HepG2 (cell line): ENCODE data around the gene SLC22A23. TPM values are rescaled to one million over a fixed set of nuclear protein-coding genes. Genes with fewer than 3 reads are reported as not detected.
A peak's percentile ranks its signal among the peaks of the same experiment; 100 is the strongest.

Source experiments
- DPF2 ChIP-seq: sonication (generic); formaldehyde crosslinking; IDR thresholded peaks from 2 replicates; pipeline ENCODE4 v1.4.0; 2020; ENCODE audit warnings: mild to moderate bottlenecking, low read depth, missing genetic modification reagents, borderline replicate concordance
- GATA4 ChIP-seq: sonication (generic); IDR thresholded peaks from 2 replicates; pipeline ENCODE4 v1.6.1; 2016; ENCODE audit warnings: antibody characterized with exemption, low read depth, borderline replicate concordance
- KLF6 ChIP-seq: IDR thresholded peaks from 2 replicates; pipeline ENCODE4 v1.8.0; 2016; ENCODE audit warnings: missing biosample characterization, missing genetic modification reagents
- NCOA2 ChIP-seq: sonication (generic); formaldehyde crosslinking; IDR thresholded peaks from 2 replicates; pipeline ENCODE4 v1.8.0; 2022; ENCODE audit warnings: inconsistent platforms
- NR2F6 ChIP-seq, 2 experiments: IDR thresholded peaks; 2 replicates each; pipeline ENCODE4 v1.6.1; 2016; ENCODE audit warnings: antibody characterized with exemption in 1 of 2, mild to moderate bottlenecking in 1 of 2
- POGZ ChIP-seq: sonication (generic); formaldehyde crosslinking; IDR thresholded peaks from 2 replicates; pipeline ENCODE4 v1.4.0; 2020; ENCODE audit warnings: mild to moderate bottlenecking, missing genetic modification reagents
- SRSF1 ChIP-seq: fragments of 200-400 bp; formaldehyde crosslinking; optimal IDR thresholded peaks from 2 replicates; pipeline ENCODE3; 2017; ENCODE audit warnings: mild to moderate bottlenecking, low read depth, low read length, moderate library complexity
- TCF7L2 ChIP-seq: IDR thresholded peaks from 2 replicates; pipeline ENCODE4 v1.6.1; 2011; ENCODE audit warnings: mild to moderate bottlenecking, low read depth, low read length, moderate library complexity
- TEAD3 ChIP-seq: optimal IDR thresholded peaks from 2 replicates; pipeline ENCODE3; 2016; ENCODE audit warnings: borderline replicate concordance
- ZMYM4 ChIP-seq: sonication (generic); formaldehyde crosslinking; IDR thresholded peaks from 2 replicates; pipeline ENCODE4 v1.8.1; 2023; ENCODE audit warnings: mild to moderate bottlenecking, missing genetic modification reagents
- ZNF263 ChIP-seq: sonication (generic); formaldehyde crosslinking; IDR thresholded peaks from 2 replicates; pipeline ENCODE4 v1.4.0; 2020; ENCODE audit warnings: missing genetic modification reagents
- ZNF350 ChIP-seq: sonication (generic); formaldehyde crosslinking; IDR thresholded peaks from 2 replicates; pipeline ENCODE4 v1.4.0; 2020; ENCODE audit warnings: mild to moderate bottlenecking, low read depth, missing genetic modification reagents, borderline replicate concordance
- ZNF564 ChIP-seq: sonication (generic); formaldehyde crosslinking; IDR thresholded peaks from 2 replicates; pipeline ENCODE4 v1.8.1; 2023; ENCODE audit warnings: mild to moderate bottlenecking, missing genetic modification reagents
- ZNF614 ChIP-seq: IDR thresholded peaks from 2 replicates; pipeline ENCODE4 v1.6.1; 2018; ENCODE audit warnings: missing biosample characterization, missing genetic modification reagents, inconsistent platforms, borderline replicate concordance
- ZNF652 ChIP-seq: IDR thresholded peaks from 2 replicates; pipeline ENCODE4 v1.6.1; 2016; ENCODE audit warnings: low read depth, borderline replicate concordance
- polyA plus RNA-seq, 8 experiments: library from polyadenylated mRNA; depleted of rRNA in 3 of 8; stranded (reverse) in 7 of 8; unstranded in 1 of 8; fragments of >200 nt; fragmentation: Illumina TruSeq in 4 of 8; extraction: Trizol in 4 of 8; gene quantifications; 2 replicates each; pipeline versions ENCODE4 v1.2.1 to v1.2.3, GENCODE V29; 2011 to 2016; ENCODE audit warnings: low read depth in 4 of 8, missing spikeins in 1 of 8, mixed read lengths in 1 of 8; ENCODE audit not compliant: insufficient read depth in 1 of 8
- total RNA-seq, 5 experiments: library from RNA; depleted of rRNA; stranded (reverse); fragments of >200 nt; fragmentation: Illumina TruSeq; extraction: Trizol; gene quantifications; 2 replicates each; pipeline ENCODE4 v1.2.3, GENCODE V29; 2016; ENCODE audit warnings: low read depth in 1 of 5
- TF ChIP-seq, protein P1 (sequence below): sonication (generic); formaldehyde crosslinking; IDR thresholded peaks from 2 replicates; pipeline ENCODE4 v1.9.0; 2021; ENCODE audit warnings: mild to moderate bottlenecking, missing genetic modification reagents
- TF ChIP-seq, protein P2 (sequence below): sonication (generic); formaldehyde crosslinking; IDR thresholded peaks from 2 replicates; pipeline ENCODE4 v1.4.0; 2020; ENCODE audit warnings: missing genetic modification reagents; ENCODE audit errors: not compliant biosample characterization
- TF ChIP-seq, protein P3 (sequence below): sonication (generic); formaldehyde crosslinking; conservative IDR thresholded peaks from 2 replicates; pipeline ENCODE4 v1.8.1; 2023; ENCODE audit warnings: missing genetic modification reagents
- TF ChIP-seq, protein P4 (sequence below): sonication (generic); formaldehyde crosslinking; IDR thresholded peaks from 2 replicates; pipeline ENCODE4 v1.4.0; 2020; ENCODE audit warnings: mild to moderate bottlenecking, missing genetic modification reagents

The SLC22A23 gene
- total and polyA plus RNA-seq, 2 of the 13 experiments (the other 11 are each of a cell fraction or from before 2014, with no cell fraction given), result 11.8 to 17.5 TPM

GRCh38 chr6:3398755-3399696 lies 57.8 kb downstream of the SLC22A23 start (continued):
- TF ChIP-seq, protein P1, sequence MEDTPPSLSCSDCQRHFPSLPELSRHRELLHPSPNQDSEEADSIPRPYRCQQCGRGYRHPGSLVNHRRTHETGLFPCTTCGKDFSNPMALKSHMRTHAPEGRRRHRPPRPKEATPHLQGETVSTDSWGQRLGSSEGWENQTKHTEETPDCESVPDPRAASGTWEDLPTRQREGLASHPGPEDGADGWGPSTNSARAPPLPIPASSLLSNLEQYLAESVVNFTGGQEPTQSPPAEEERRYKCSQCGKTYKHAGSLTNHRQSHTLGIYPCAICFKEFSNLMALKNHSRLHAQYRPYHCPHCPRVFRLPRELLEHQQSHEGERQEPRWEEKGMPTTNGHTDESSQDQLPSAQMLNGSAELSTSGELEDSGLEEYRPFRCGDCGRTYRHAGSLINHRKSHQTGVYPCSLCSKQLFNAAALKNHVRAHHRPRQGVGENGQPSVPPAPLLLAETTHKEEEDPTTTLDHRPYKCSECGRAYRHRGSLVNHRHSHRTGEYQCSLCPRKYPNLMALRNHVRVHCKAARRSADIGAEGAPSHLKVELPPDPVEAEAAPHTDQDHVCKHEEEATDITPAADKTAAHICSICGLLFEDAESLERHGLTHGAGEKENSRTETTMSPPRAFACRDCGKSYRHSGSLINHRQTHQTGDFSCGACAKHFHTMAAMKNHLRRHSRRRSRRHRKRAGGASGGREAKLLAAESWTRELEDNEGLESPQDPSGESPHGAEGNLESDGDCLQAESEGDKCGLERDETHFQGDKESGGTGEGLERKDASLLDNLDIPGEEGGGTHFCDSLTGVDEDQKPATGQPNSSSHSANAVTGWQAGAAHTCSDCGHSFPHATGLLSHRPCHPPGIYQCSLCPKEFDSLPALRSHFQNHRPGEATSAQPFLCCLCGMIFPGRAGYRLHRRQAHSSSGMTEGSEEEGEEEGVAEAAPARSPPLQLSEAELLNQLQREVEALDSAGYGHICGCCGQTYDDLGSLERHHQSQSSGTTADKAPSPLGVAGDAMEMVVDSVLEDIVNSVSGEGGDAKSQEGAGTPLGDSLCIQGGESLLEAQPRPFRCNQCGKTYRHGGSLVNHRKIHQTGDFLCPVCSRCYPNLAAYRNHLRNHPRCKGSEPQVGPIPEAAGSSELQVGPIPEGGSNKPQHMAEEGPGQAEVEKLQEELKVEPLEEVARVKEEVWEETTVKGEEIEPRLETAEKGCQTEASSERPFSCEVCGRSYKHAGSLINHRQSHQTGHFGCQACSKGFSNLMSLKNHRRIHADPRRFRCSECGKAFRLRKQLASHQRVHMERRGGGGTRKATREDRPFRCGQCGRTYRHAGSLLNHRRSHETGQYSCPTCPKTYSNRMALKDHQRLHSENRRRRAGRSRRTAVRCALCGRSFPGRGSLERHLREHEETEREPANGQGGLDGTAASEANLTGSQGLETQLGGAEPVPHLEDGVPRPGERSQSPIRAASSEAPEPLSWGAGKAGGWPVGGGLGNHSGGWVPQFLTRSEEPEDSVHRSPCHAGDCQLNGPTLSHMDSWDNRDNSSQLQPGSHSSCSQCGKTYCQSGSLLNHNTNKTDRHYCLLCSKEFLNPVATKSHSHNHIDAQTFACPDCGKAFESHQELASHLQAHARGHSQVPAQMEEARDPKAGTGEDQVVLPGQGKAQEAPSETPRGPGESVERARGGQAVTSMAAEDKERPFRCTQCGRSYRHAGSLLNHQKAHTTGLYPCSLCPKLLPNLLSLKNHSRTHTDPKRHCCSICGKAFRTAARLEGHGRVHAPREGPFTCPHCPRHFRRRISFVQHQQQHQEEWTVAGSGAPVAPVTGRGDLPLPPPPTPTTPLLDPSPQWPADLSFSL (CRISPR knock-in tag), result no peak
- TF ChIP-seq GATA4, result no peak
- TF ChIP-seq ZNF564 (CRISPR knock-in tag), result no peak
- TF ChIP-seq, protein P2, sequence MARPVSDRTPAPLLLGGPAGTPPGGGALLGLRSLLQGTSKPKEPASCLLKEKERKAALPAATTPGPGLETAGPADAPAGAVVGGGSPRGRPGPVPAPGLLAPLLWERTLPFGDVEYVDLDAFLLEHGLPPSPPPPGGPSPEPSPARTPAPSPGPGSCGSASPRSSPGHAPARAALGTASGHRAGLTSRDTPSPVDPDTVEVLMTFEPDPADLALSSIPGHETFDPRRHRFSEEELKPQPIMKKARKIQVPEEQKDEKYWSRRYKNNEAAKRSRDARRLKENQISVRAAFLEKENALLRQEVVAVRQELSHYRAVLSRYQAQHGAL (CRISPR knock-in tag), result no peak
- TF ChIP-seq ZNF350 (CRISPR knock-in tag), result 0 out of 2 replicates have a peak, but pooled peaks have one; percentile 67
- TF ChIP-seq POGZ (CRISPR knock-in tag), result no peak; the same call in 1 of the 2 replicates
- TF ChIP-seq ZMYM4 (CRISPR knock-in tag), result 0 out of 2 replicates have a peak, but pooled peaks have one; percentile 17
- 0 out of 2 replicates have a peak, but pooled peaks have one; percentile 15 for TF ChIP-seq ZNF652 (CRISPR knock-in tag)
- TF ChIP-seq ZNF263 (CRISPR knock-in tag), result no peak
- peak; percentile 58 for TF ChIP-seq NCOA2
- no peak for TF ChIP-seq DPF2 (CRISPR knock-in tag)
- TF ChIP-seq, protein P3, sequence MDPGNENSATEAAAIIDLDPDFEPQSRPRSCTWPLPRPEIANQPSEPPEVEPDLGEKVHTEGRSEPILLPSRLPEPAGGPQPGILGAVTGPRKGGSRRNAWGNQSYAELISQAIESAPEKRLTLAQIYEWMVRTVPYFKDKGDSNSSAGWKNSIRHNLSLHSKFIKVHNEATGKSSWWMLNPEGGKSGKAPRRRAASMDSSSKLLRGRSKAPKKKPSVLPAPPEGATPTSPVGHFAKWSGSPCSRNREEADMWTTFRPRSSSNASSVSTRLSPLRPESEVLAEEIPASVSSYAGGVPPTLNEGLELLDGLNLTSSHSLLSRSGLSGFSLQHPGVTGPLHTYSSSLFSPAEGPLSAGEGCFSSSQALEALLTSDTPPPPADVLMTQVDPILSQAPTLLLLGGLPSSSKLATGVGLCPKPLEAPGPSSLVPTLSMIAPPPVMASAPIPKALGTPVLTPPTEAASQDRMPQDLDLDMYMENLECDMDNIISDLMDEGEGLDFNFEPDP (CRISPR knock-in tag), result no peak
- TF ChIP-seq ZNF614 (CRISPR knock-in tag), result peak; percentile 48; the same call in 1 of the 2 replicates
- TF ChIP-seq TCF7L2, result no peak
- TF ChIP-seq, protein P4, sequence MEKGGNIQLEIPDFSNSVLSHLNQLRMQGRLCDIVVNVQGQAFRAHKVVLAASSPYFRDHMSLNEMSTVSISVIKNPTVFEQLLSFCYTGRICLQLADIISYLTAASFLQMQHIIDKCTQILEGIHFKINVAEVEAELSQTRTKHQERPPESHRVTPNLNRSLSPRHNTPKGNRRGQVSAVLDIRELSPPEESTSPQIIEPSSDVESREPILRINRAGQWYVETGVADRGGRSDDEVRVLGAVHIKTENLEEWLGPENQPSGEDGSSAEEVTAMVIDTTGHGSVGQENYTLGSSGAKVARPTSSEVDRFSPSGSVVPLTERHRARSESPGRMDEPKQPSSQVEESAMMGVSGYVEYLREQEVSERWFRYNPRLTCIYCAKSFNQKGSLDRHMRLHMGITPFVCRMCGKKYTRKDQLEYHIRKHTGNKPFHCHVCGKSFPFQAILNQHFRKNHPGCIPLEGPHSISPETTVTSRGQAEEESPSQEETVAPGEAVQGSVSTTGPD (CRISPR knock-in tag), result no peak
- no peak for TF ChIP-seq NR2F6 (IDR thresholded peaks at IDR 0.05)
- 0 out of 2 replicates have a peak, but pooled peaks have one; percentile 31 for TF ChIP-seq NR2F6 (CRISPR knock-in tag; IDR thresholded peaks at IDR 0.05)
- TF ChIP-seq KLF6 (CRISPR knock-in tag), result 0 out of 2 replicates have a peak, but pooled peaks have one; percentile 32
- TF ChIP-seq SRSF1, result no peak
- TF ChIP-seq TEAD3 (CRISPR knock-in tag), result peak; percentile 24
